ENCODE results near the gene ANKRD44.
"Not testable (repeated sequence)": the region's sequence is repeated elsewhere in the genome, so short reads cannot be mapped to it uniquely, and the experiment has no call there.

ANKRD44 gene

DNA sequence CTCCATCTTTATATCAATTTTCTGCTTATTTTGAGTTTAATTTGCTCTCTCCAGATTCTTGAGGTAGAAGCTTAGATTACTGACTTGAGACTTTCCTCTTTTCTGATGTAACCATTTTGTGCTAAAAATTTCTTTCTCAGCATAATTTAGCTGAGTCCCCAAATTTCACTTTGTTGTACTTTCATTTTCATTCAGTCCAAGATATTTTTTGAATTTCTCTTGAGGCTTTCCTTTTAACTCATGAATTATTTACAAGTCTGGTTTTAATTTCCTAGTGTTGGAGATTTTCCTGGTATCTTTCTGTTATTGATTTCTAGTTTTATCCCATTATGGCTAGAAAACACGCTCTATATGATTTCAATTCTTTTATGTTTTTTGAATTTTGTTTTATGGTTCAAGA, 239.4 kb downstream of the ANKRD44 start:
- no peak for DNase-seq

DNA sequence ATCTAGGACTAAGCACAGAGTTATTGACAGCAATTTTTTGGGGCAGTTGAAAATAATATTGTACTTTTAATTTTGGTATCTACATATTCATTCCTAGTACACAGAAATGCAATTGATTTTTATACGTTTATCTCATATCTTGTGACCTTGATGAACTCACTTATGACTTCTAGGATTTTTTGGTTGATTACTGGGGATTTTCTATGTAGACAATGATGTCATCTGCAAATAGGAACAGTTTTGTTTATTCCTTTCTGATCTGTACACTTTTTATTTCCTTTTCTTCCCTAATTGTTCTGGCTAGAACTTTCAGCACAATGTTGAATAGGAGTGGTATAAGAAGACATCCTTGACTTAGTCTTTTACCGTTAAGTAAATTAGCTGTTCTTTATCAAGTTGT, 240.6 kb downstream of the ANKRD44 start:
- DNase-seq = no peak

DNA sequence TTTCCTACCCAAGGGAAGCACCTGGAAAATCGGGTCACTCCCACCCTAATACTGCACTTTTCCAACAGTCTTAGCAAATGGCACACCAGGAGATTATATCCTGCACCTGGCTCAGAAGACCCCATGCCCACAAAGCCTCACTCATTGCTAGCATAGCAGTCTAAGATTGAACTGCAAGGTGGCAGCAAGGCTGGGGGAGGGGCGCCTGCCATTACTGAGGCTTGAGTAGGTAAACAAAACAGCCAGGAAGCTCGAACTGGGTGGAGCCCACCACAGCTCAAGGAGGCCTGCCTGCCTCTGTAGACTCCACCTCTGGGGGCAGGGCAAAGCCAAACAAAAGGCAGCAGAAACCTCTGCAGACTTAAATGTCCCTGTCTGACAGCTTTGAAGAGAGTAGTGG, 248.0 kb downstream of the ANKRD44 start:
- peak; percentile 22 to 32 for DNase-seq

DNA sequence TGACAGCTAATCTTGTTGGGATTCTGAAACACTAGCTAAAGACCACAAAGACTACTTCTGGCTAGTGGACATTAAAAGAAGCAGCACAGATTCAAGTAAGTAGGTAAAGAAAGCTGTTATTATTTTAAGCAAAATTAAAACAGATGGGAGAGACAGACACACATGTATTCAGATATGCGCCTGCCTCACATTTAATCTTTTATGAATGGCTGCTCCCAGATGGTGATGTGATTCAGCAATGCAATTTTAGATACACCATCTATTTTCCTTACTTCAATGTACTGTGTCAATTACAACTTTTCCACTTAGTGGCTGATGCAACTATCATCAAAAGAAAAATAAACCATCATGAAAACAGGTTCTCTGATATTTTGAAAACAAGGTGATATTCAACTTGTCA, 251.1 kb downstream of the ANKRD44 start:
- no peak for DNase-seq

DNA sequence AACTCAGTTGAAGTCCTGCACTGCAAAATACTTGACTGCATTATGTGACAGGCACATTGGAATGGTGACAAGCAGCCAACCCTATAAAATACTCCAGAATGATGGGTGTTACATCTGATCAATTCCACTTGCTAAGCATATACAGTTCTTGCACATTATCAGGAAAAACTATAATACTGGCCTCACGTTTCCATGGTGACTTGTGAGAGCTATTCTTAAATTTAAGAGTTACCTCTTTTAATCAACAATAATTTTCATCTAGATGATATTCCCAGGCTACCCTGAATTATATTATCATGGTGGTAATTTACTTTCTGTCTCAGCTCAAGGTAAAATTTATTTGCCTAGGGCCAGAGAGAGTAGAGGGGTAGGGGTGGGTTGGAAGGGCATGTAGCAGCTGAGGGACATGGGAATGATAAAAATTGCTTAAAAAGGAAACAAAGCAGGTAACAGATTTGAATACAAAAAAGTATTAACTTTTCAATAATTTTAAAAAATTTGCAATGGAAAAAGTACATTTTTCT, 251.7 kb downstream of the ANKRD44 start:
- no peak for DNase-seq

DNA sequence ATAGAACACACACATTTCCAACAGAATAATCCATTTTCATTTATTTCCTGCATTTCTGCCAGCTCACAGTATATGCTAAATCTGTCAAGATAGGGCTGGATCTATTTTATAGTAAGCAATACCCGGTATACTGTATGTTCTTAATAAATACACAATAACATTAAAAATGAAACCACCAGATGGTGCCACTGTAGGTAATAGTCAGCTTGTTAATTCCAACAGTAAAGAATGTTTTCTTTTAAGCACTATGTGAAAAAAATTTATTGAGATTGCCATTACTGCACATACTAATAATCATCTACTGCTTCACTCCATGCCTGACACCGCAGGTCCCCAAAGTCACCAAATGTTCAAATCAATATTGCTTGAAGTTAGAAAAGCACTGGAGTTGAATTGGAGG, 252.6 kb downstream of the ANKRD44 start:
- DNase-seq = no peak

DNA sequence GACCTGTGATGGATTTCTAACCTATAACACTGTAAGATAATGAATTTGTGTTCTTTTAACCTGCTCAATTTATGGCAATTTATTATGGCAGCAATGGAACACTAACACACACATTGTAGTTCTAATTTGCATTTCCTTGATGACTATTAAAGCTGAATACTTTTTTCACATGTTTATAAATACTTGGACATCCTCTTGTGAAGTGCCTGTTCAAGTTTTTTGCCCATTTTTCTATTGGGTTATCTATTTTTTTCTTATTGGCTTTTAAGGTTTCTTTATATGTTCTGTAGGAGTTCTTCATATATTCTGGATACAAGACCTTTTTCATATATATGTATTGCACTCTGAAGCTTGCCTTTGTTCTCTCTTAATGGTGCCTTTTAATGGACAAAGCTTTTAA, 255.5 kb downstream of the ANKRD44 start:
- no peak for DNase-seq

DNA sequence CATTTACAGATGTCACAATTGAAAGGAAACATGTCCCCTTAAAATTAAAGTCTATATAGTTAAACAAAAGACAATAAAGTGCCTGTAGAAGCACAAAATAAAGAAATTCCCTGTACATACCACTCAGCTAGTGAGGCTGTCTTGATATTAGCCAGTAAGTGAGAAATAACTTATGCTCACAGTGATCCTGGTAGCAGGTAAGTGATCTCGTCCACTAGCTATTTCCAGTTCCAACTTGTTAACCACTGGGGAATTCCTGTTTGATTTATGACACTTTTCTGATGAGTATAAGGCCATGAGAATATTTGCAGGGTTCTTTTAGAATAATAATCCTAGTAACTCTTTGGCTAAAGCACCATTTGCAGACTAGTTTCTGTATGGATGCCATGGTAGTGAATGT, 256.1 kb downstream of the ANKRD44 start:
- DNase-seq = no peak

DNA sequence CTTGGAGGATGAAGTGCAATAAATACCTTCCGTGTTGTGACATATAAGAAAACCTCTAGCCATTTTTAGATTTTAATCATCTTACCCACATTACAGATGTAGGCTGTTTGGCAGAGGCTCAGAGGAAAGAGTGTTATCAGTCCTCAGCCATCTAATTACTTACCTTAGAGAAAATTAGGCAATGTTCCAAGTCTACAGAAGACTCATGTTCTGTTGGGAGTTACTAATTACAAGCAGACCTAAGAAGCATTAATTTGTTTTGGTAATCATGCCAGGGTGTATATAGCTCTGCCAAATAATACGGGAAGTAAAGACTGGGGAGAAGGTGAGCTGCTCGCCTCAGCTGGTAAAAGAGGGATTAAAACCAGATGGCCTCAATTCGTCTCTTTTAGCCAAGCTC, 258.2 kb downstream of the ANKRD44 start:
- DNase-seq = peak in 1 of 2 donors; percentile 17

DNA sequence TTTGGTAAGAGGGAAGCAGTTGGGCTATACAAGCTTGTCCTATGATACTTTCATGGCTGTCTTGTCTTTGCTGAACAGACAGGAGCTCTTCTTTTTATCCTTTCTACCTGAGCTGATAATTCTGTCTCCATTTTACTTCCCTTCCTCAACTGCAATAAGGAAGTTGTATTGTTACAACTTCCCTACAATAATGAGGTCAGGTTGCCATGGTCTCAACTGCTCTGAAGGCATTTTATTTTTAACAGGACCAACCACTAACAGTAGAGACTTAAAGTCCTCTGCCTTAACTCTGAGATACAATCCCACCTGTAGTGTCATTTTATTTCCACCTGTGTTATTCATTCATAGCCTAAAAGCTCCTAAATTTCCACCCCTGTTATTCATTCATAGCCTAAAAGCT, 265.5 kb downstream of the ANKRD44 start:
- DNase-seq = no peak

DNA sequence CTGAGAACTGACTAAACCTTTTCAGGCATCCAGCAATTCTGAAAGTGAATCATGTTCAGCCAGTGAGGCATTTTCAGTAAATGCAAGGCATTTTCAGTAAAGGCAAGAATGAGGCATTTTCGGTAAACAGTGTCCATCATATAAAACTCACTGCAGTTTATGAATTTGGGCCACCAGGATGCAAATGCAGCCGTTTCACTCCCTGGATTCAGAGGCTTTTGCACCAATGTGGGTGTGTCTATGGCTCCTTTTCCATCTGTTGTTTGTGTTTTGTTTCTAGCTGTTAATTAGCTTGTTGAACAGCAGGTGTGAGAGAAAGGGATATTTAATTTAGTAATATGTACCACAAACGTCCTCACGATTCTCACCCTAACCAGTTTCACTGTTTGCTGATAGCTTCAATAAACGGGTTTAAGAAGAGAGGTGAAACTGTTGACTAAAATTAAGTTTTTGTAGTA, 267.8 kb downstream of the ANKRD44 start:
- DNase-seq = no peak

DNA sequence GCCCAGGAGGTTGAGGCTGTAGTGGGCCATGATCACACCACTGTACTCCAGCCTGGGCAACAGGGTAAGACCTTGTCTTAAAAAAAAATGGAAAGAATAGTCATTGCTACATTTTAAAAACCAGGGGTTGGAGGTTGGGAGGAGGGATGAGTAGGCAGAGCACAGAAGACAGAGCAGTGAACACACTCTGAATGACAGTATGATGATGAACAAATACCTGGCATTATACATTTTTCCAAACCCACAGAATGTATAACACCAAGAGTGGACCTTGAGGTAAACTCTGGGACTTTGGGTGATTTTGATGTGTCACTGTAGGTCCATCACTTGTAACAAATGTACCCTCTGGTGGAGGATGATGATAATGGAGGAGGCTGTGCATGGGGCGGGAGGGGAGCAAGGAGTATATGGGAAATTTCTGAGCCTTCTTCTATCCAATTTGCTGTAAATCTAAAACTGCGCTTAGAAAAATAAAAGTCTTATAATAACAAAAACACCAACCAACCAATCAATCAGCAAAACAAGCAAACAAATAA, 272.6 kb downstream of the ANKRD44 start:
- no peak for DNase-seq

DNA sequence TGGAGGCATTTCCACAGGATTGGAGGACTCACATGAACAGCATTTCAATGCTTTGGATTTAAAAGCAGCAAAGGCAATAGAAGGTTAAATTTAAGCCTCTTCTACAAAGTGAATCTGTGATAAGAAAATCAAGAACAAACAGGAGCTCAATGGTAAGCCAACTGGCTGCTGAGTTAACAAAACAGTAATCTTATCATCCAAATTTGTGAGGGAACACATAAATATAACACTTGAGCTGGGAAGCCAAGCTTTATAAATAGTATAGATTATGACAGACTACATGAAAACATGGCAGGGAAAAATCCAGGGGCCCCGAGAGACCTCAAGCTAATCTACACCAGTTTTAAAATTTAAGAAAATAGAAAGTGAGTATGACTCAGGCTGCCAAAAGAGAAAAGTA, 275.6 kb downstream of the ANKRD44 start:
- no peak for DNase-seq

DNA sequence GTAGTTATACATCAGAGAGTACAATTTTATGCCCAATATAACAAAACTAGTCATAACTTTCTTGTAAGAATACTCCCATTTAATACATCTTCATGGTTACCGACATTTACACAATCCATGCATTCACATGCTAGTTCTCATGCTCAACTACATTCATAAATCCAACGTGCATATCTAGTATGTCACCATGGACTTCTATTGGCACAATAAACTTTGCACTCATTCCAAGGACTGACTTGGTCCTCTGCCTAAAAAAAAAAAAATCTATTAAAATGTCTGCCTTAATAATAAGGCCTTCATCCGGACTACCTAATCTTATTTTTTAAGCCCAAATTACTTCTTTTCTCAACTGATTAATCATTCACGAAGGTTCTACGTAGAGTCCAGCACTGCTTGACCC, 276.3 kb downstream of the ANKRD44 start:
- DNase-seq = no peak

DNA sequence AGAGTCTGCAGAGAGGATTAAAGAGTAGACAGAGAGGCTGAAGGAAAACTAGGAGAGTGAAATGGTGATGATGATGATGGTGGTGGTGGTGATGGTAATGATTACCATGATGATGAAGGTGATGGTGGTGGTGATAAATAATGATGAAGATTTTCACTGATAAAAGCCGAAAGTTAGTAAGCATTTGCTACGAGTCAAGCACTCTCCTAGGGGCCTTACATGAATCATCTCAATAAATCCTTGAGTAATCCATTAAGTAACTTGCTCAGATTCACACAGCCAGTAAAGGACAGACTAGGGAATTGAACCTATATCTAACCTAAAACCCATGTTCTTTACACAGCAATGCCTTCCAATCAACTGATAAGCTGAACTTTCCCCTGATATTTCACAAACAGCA, 277.4 kb downstream of the ANKRD44 start:
- DNase-seq = no peak

DNA sequence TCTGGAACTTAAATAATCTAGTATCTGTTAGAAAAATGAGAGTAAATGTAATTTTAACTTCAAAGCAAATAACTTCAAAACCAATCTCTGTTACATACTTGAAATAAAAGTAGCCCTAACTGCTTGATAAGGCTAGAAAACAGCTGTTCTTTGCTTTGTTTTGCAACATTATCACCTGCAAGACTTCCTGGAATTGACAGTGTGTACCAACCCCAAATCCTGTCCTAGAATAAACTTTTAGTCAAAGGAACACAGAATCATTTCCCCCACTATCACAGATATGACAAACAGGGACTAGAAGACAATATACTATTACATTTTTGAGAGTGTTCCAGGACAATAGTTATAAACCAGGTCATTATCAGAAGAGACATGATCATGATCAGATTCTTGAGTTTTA, 278.8 kb downstream of the ANKRD44 start:
- no peak for DNase-seq

DNA sequence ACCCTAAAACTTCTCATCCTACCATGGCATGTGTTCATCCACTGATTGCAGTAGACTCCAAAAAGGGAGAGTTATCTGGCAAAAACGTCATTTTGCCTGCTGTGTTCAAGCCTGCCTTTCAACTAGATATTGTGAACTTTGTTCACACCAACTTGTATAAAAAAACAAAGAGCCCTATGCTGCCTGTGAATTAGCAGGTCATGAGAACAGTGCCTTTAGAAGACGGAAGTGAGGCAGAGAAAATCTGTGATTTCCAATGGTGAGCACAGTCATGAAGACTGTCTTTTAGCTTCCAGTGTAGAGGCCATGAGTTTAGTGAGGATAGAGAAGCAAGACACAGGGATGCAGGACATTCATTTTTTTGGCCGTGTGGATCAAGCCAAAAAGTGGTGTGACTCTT, 280.5 kb downstream of the ANKRD44 start:
- no peak for DNase-seq

DNA sequence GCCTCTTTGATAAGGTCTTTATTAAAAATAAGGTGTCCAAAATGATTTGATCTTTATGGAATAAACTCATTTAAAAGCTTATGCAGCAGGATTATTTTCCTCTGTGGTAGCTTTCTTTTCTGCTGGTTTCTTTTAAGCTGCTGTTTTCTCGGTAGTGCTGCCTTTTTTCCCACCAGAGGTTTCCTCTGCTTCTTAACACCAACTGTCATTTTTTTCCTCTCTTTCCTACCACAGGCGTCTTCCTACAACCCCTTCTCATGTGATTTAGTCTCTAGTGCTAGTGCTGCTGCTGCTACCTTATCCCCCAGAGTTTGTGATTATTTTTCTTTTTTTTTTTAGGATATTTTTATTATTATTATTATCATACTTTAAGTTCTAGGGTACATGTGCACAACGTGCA, 281.9 kb downstream of the ANKRD44 start:
- no peak for DNase-seq

DNA sequence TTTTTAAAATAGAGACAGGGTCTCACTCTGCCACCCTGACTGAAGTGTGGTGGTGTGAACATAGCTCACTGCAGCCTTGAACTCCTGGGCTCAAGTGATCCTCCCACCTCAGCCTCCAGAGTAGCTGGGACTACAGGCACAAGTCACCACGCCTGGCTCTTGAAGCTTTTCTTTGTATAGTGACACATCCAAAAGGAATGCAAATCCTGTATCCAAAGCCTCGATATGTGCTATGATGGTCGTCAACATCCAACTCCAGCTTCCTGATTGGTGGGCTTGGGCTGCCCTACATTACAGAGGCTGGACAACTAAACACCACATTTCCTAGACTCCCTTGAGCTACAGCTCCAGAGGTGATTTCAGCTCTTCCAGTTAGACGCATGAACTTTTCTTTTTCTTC, 282.4 kb downstream of the ANKRD44 start:
- no peak for DNase-seq

DNA sequence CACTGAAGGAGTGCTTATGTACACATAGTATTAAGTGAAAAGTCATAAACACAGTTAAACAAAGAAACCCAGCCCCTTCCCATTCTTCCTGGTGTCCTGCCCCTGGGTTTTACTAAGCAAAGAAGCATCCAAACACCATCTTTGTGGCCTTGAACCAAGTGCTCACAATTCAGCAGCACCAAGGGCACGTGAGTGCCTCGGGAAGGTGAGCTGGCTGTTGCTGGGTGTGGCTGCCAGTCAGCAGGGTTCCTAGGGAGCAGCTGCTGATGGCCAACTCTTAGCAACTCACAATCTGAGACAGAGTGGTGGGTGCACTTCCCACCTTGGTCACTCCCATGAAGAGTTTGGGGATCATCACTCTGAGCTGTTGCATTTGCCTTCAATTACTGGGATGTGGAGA, 286.4 kb downstream of the ANKRD44 start:
- DNase-seq = no peak

DNA sequence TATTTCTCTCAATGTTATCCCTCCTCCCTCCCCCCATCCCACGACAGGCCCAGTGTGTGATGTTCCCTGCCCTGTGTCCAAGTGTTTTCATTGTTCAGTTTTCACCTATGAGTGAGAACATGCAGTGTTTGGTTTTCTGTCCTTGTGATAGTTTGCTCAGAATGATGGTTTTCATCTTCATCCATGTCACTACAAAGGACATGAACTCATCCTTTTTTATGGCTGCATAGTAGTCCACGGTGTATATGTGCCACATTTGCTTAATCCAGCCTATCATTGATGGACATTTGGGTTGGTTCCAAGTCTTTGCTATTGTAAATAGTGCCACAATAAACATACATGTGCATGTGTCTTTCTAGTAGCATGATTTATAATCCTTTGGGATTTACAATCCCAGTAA, 289.7 kb downstream of the ANKRD44 start:
- not testable (repeated sequence) for DNase-seq

DNA sequence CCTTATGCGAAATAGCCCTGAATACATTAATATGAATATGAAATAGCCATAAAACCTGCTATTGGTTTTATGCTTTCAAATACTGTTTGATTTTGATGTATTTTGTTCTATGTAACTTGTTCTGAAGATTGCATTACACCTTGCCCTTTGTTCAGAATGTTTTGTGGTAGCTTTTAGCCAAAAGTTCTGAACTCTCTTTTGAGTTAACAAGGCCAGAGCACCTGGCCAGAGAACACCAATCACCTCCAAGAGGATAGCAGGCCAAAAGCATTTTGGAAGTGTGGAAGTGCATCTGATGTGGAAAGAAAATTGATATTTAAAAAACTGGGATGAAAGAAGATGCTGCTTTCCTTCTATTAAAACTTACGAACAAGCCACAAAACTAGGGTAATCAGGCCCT, 297.5 kb downstream of the ANKRD44 start:
- DNase-seq = no peak

DNA sequence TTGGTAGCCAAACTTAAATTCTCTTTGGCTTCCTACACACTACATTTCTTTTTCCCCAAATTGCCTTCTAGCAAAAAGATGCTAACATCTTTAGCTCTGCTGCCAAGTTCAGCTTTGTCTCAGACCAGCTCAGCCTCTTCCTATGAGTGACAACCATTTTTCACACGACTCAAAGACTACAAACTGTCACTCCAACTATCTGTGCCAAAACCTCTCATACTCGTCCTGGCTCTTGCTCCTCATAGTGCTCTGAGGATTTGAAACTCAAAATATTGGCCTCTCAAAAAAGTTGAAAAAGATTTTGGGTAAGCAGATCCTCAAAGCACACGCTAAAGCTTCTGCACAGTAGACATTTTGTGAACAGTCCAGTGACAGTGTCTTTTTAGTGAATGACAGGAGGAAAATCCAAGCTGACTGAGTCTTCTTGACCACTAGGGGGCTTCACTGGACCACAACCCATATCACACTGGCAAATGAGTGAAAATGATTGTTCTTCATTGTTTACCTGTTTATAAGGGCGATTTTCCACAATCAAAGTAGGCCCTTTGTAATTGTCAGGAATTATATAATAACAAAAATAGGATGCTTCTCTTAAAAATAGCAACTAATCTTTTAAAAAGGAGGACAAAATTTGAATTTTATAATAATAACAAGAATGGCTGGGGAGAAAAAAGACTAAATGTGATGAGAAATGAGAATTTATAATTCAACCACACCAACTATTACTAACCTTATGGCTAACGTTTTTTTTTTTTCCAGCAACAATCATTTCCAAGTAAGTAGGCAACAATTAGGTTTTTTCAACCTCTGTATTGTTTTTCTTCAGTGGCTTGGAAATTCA, 298.6 kb downstream of the ANKRD44 start:
- peak; percentile 15 to 45 for DNase-seq

DNA sequence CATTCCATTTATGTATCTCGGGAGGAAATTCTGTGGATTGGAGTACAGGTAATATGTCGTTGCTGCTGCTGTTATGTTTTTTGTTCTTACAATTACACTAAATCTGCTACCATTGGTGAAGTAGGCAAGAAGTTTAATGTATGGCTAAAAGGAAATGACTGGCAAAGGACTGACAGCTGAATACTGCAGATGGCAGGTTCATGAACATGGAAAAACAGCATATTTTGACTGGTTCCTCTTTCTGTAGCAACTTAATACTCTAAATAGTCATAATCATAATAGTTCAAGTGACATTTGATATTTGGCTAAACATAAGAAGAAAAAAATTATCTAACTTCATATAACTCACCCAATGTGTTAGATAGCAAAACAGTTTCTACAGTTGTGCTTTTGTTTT, 299.6 kb downstream of the ANKRD44 start:
- DNase-seq = no peak
